SK-N-MC (cell line): ENCODE data around the gene KRT12.

Experiments
- EZH2 ChIP-seq: fragments of 200-600 bp; sonication (generic); IDR thresholded peaks from one replicate; pipeline ENCODE4 v1.6.1; 2017; ENCODE audit warnings: antibody characterized with exemption
- POLR2AphosphoS5 ChIP-seq: IDR thresholded peaks from 2 replicates; pipeline ENCODE4 v1.6.1; 2012; ENCODE audit warnings: mild to moderate bottlenecking, low read depth, low read length, borderline replicate concordance

- no peak for TF ChIP-seq POLR2AphosphoS5
- TF ChIP-seq EZH2 = no peak
Observed at GRCh38 chr17:40886090-40886489, 19.1 kb upstream of the KRT12 start.
